Activated CD8-positive, alpha-beta memory T cell treated with anti-CD3 and anti-CD28 coated beads, Interleukin-2, amount 10 ng/mL, durations not matched to agents 7 days and 5 days (primary cell): ENCODE results near the gene CHST8. TPM values are rescaled to one million over a fixed set of nuclear protein-coding genes. Genes with fewer than 3 reads are reported as not detected.

Source experiments
- ATAC-seq: fragments of 150-1000 bp; cut with Tn5 transposase; one replicate; pipeline ENCODE4 v1.10.0; 2021; ENCODE audit warnings: moderate library complexity
- CTCF ChIA-PET: fragments of 350-600 bp; sonication (Branson Sonifier 250); formaldehyde crosslinking; loops from one replicate; lab custom pipeline; 2021; ENCODE audit warnings: antibody characterized with exemption; lab: Charles Lee
- DNase-seq: peaks from one replicate; pipeline ENCODE4 v3.0.0-alpha.2; 2020
- H3K27ac Mint-ChIP-seq: one replicate; pipeline ENCODE4 v1.8.0; 2021; ENCODE audit warnings: mild to moderate bottlenecking, mixed read lengths
- H3K27me3 Mint-ChIP-seq: one replicate; pipeline ENCODE4 v1.8.0; 2021; ENCODE audit warnings: mixed read lengths
- H3K36me3 Mint-ChIP-seq: one replicate; pipeline ENCODE4 v1.8.0; 2021; ENCODE audit warnings: mild to moderate bottlenecking, mixed read lengths
- H3K4me1 Mint-ChIP-seq: one replicate; pipeline ENCODE4 v1.8.0; 2021; ENCODE audit warnings: mixed read lengths
- H3K4me3 Mint-ChIP-seq: one replicate; pipeline ENCODE4 v1.8.0; 2021; ENCODE audit warnings: mild to moderate bottlenecking, moderate library complexity, mixed read lengths
- H3K9me3 Mint-ChIP-seq: one replicate; pipeline ENCODE4 v1.8.0; 2022; ENCODE audit warnings: low read depth, mixed read lengths
- total RNA-seq, 2 experiments: library from RNA; stranded (reverse); gene quantifications; one replicate each; pipeline ENCODE4 v1.2.3, GENCODE V29; 2021

Gene CHST8
- total RNA-seq, 2 experiments from 2014 or later = not detected

DNA sequence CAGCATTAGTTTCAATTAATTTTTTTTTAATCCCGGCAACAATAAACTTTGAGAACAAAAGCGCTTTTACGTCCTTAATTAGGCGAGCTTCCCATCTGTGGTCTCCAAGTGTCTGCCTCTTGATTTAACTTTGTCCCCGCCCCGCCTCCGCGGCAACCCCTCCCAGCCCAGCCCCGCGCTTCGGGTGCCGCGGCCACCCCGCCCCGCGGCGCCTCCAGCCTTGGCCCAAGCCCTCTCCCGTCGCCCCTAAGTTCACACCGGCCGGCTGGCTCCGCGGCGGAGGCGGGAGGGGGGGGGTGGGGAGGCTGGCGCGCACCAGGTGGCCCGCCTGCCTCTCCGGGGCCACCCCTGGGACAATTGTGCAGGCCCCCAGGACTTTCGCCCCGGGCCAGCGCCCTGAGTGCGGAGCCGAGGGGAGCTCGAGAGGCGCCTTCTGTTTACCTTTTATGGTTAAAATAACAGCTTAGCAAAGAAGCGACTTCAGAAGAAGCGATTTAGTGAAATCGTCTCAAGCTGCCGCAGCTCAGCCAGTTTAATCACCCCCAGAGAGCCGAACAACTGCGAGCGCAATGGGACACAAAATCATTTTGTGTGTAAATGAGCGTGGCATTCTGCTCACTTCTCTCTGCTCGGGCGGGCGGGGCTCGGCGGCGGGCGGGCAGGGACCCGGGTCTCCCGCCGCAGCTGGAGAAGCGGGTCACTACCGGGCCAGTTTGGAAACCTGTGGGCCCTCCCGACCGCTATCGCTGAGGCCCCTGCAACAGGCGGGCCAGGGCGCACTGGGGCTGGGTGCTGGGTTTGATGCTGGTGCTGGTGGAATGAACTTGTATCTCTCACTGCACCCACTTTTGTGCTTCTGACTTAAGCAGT lies 176.3 kb downstream of the CHST8 start:
- Mint-ChIP-seq H3K27me3 (peaks cover 36% of the 10 kb centered on the region), H3K9me3 (no peaks in the 10 kb centered on the region), H3K4me3 (peak overlapping the region; percentile 49), H3K27ac (no peak overlapping the region), H3K4me1 (peaks cover 3% of the 10 kb centered on the region), H3K36me3 (no peaks in the 10 kb centered on the region)
- ATAC-seq (no peak), DNase-seq (no peak)
- CTCF ChIA-PET = interaction anchor here (0.8 to 3.7 kb wide), 4 partner anchors 20 to 299 kb away, joined by 3 to 10 read pairs (median 3); no protein-coding TSS in a partner anchor

DNA sequence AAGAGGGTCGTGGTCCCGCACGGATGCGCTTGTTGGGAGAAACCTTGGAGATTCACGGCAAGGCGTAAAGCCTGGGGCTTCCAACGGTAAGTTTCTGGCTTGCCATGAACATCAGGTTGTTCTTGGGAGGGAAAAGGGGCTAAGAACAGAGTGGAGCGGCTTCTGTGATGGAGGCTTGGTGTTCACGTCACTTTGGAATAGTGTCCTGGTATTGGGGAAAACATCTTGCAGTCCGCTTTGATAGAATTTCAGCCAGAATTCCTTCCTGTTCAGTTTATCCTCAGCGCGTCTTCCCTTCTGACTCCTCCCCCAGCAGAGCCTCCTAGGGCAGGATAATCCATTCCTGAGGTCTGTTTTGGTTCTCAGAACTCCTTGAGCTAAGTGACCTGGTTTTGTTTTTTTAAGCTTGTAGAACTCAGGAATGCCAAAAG lies 176.9 kb downstream of the CHST8 start:
- Mint-ChIP-seq H3K27me3 (peaks cover 31% of the 10 kb centered on the region), H3K9me3 (no peaks in the 10 kb centered on the region), H3K4me3 (no peak overlapping the region), H3K4me1 (peaks cover 3% of the 10 kb centered on the region), H3K27ac (no peak overlapping the region), H3K36me3 (no peaks in the 10 kb centered on the region)
- DNase-seq (no peak), ATAC-seq (no peak)
- CTCF ChIA-PET = interaction anchor here (0.9 to 3.7 kb wide), 2 partner anchors 21 kb away, joined by 3 to 10 read pairs; no protein-coding TSS in a partner anchor

DNA sequence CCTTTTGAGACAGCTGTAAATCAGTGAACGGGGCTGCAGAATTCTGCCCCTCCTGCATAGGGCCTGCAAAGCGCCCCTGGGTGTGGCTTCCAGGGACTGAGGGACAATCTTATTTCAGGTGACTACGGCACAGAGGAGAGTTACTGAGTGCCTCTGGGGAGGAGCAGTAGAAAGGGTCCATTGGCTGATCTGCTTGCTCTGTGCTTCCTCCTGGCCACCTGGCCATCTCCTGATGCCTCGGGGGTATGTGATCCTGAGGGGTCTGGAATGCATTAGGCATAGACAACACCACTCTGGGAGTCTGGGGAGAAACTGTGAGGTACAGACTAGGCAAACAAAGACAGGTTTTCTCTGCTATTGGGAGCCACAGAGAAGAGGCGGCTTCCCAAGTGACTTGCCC lies 177.7 kb downstream of the CHST8 start:
- Mint-ChIP-seq H3K27me3 (peaks cover 26% of the 10 kb centered on the region), H3K4me3 (no peak overlapping the region), H3K27ac (no peak overlapping the region), H3K9me3 (no peaks in the 10 kb centered on the region), H3K36me3 (no peaks in the 10 kb centered on the region), H3K4me1 (peaks cover 3% of the 10 kb centered on the region)
- no peak for ATAC-seq
- DNase-seq = no peak
- CTCF ChIA-PET = interaction anchor here (0.5 to 3.7 kb wide), 2 partner anchors 21 to 297 kb away, joined by 3 to 10 read pairs; no protein-coding TSS in a partner anchor

- no peaks in the 10 kb centered on the region for H3K36me3 Mint-ChIP-seq
- H3K27ac Mint-ChIP-seq = no peak overlapping the region
- CTCF ChIA-PET = interaction anchor here (3.7 kb wide), 1 partner anchor 22 kb away, joined by 10 read pairs; no protein-coding TSS in a partner anchor
- H3K4me1 Mint-ChIP-seq = peaks cover 3% of the 10 kb centered on the region
- H3K27me3 Mint-ChIP-seq = peaks cover 19% of the 10 kb centered on the region
- no peak for ATAC-seq
- DNase-seq = no peak
- no peak overlapping the region for H3K4me3 Mint-ChIP-seq
- H3K9me3 Mint-ChIP-seq = no peaks in the 10 kb centered on the region
Observed at GRCh38 chr19:33800012-33800680, 178.4 kb downstream of the CHST8 start.

DNA sequence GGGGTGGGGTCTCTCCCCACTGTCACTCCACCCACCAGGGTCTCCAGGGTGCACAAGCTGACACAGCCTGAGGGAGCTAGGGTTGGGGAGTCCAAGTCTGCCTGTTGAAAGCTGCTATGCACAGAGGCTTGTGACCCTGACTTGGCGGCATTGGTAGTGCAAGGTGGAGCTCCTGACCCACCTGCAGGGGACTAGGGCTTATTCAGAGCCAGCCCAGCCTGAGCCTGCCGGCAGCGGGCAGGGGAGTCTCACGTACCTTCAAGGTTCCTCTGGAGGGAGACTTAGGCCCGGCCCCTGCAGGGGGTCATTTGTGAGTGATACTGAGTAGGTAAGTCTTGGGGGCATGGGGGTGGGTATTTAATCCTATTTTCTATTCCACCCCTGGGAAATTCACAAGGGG lies 179.7 kb downstream of the CHST8 start:
- no peaks in the 10 kb centered on the region for H3K36me3 Mint-ChIP-seq
- CTCF ChIA-PET = interaction anchor here (0.9 kb wide), 1 partner anchor 24 kb away, joined by 3 read pairs; no protein-coding TSS in a partner anchor
- ATAC-seq (no peak), DNase-seq (no peak)
- peaks cover 19% of the 10 kb centered on the region for H3K27me3 Mint-ChIP-seq
- no peak overlapping the region for H3K4me3 Mint-ChIP-seq
- no peaks in the 10 kb centered on the region for H3K9me3 Mint-ChIP-seq
- peaks cover 6% of the 10 kb centered on the region for H3K4me1 Mint-ChIP-seq
- H3K27ac Mint-ChIP-seq = no peak overlapping the region

GRCh38 chr19:33802001-33802400 lies 180.2 kb downstream of the CHST8 start:
- DNase-seq = no peak
- Mint-ChIP-seq H3K4me3 (no peak overlapping the region), H3K36me3 (no peaks in the 10 kb centered on the region), H3K9me3 (no peaks in the 10 kb centered on the region), H3K27me3 (peaks cover 19% of the 10 kb centered on the region), H3K4me1 (peaks cover 7% of the 10 kb centered on the region), H3K27ac (no peak overlapping the region)
- CTCF ChIA-PET = interaction anchor here (0.9 kb wide), 1 partner anchor 24 kb away, joined by 3 read pairs; no protein-coding TSS in a partner anchor
- ATAC-seq = no peak

DNA sequence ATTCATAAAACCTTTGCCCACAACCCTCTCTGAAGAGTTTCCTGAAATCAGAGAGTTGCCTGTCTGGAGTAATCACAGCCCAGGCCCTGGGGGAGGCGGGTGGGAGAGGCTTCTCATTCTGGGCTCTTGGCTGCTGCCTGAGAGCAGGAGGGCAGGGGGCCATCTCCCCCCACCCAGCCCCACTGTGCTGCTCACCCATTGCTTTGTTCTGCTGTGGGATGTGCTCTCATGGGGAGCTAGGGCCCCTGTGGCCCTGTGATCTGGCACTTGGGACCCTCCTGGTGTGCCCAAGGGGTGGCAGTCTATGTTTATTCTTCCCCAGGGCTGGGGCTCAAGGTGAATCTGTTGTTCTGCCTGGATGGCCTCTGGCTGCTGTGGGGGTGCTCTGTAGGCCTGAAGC lies 181.0 kb downstream of the CHST8 start:
- Mint-ChIP-seq H3K27me3 (peaks cover 13% of the 10 kb centered on the region), H3K27ac (no peak overlapping the region), H3K36me3 (no peaks in the 10 kb centered on the region), H3K4me1 (peaks cover 5% of the 10 kb centered on the region), H3K9me3 (no peaks in the 10 kb centered on the region), H3K4me3 (no peak overlapping the region)
- CTCF ChIA-PET = interaction anchor here (1.7 kb wide), 1 partner anchor 25 kb away, joined by 5 read pairs; no protein-coding TSS in a partner anchor
- no peak for ATAC-seq
- DNase-seq = no peak

GRCh38 chr19:33803383-33803782 lies 181.6 kb downstream of the CHST8 start:
- Mint-ChIP-seq H3K4me1 (peaks cover 5% of the 10 kb centered on the region), H3K36me3 (no peaks in the 10 kb centered on the region), H3K9me3 (no peaks in the 10 kb centered on the region), H3K4me3 (no peak overlapping the region), H3K27me3 (peaks cover 12% of the 10 kb centered on the region), H3K27ac (no peak overlapping the region)
- DNase-seq (no peak), ATAC-seq (no peak)
- CTCF ChIA-PET = interaction anchor here (1.7 kb wide), 2 partner anchors 8 to 25 kb away, joined by 5 to 7 read pairs; no protein-coding TSS in a partner anchor

DNA sequence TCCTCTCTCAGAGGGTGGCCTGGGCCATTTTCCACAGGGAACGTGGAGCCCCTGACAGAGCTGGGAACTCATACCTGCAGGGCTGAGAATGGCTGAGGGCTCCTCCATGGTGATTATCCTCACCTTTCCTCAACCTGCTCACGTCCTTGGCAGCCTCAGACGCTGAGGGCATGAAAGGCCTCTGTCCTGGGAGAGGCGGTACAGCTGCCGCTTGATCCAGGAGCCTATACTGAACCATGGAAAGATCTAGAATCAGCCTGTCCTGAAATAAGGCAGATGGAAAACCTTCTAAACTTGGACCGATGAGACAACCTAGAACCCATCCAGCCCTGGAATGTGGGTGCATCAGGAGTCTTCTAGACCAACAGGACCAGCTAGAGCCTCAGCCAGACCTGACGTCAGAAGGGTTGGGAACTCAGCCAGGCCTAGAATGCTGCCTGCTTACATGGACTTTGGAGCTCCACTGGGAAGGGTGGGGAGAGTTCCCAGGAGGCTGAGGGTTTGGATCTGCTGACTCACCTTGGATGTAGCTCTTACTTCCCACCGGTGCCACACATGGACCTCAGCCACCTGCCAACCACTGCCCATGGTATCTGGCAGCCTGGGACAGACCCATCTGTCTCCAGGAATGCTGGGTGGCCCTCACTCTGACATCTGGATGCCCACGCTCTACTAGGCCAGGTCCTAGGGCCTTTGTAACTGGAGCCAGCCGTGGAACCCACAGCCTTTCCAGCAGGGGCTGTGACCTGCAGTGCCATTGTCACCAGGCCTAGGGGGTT lies 182.5 kb downstream of the CHST8 start:
- CTCF ChIA-PET = interaction anchor here (1.7 kb wide), 2 partner anchors 9 to 26 kb away, joined by 5 to 7 read pairs; no protein-coding TSS in a partner anchor
- no peaks in the 10 kb centered on the region for H3K36me3 Mint-ChIP-seq
- peaks cover 4% of the 10 kb centered on the region for H3K27me3 Mint-ChIP-seq
- peaks cover 5% of the 10 kb centered on the region for H3K4me1 Mint-ChIP-seq
- ATAC-seq (no peak), DNase-seq (no peak)
- H3K27ac Mint-ChIP-seq = no peak overlapping the region
- H3K9me3 Mint-ChIP-seq = no peaks in the 10 kb centered on the region
- H3K4me3 Mint-ChIP-seq = no peak overlapping the region

DNA sequence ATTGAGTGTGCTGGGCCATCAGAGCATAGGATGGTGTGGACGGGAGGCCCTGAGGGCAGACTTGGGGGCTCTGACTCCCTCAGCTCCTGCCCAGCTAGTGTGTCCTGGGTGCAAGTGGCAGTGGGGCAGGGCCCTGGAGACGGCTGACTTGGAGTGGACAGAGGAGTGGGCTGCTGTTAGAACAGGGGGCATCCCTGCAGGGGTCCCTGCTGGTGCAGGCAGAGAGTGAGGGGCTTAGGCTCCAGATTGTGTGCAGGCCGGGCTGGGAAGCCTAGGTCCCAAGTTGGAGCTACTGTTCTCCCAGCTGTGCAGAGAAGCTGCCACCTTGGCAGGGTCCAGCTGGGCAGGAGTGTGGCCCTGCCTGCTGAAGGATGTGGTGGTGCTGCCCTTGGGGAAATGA lies 183.6 kb downstream of the CHST8 start:
- Mint-ChIP-seq H3K27ac (no peak overlapping the region), H3K4me3 (no peak overlapping the region), H3K9me3 (no peaks in the 10 kb centered on the region), H3K36me3 (no peaks in the 10 kb centered on the region), H3K27me3 (no peaks in the 10 kb centered on the region), H3K4me1 (peaks cover 5% of the 10 kb centered on the region)
- no peak for ATAC-seq
- CTCF ChIA-PET = interaction anchor here (0.8 to 2.1 kb wide), 2 partner anchors 9 to 27 kb away, joined by 3 to 9 read pairs; no protein-coding TSS in a partner anchor
- no peak for DNase-seq

DNA sequence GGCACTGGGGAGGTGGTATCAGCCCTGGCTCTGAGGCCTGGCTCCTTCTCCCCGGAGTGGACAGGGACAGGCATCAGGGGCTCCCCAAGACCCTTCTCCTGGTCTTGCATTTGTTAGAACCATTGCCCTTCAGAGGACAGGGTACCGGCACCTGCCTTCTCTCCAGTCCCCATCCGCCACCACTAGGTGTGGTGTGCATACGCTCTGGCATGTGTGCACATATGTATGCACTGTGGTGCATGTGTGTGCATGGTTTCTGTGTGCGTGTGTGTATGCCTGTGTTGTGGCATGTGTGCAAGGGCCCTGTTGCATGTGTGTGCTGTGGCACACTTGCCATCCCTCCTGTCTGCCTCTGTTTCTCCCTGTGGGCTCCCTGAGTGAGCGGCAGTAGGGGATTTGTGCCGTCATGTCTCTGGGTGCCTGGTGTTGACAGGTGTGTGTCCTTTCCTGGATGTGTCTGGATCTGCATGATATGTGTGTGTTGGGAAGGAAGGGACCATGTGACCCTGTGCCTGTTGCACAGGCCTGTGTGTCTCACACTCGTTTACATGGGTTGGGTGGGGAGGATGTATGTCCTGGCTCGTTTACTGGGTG lies 184.2 kb downstream of the CHST8 start:
- no peak overlapping the region for H3K4me3 Mint-ChIP-seq
- no peak overlapping the region for H3K27ac Mint-ChIP-seq
- CTCF ChIA-PET = interaction anchor here (0.8 to 2.1 kb wide), 2 partner anchors 10 to 28 kb away, joined by 3 to 9 read pairs; no protein-coding TSS in a partner anchor
- H3K4me1 Mint-ChIP-seq = peaks cover 5% of the 10 kb centered on the region
- H3K36me3 Mint-ChIP-seq = no peaks in the 10 kb centered on the region
- DNase-seq (no peak), ATAC-seq (no peak)
- H3K9me3 Mint-ChIP-seq = no peaks in the 10 kb centered on the region
- no peaks in the 10 kb centered on the region for H3K27me3 Mint-ChIP-seq

- no peak overlapping the region for H3K4me3 Mint-ChIP-seq
- H3K27ac Mint-ChIP-seq = no peak overlapping the region
- no peaks in the 10 kb centered on the region for H3K27me3 Mint-ChIP-seq
- peaks cover 5% of the 10 kb centered on the region for H3K4me1 Mint-ChIP-seq
- ATAC-seq = no peak
- no peaks in the 10 kb centered on the region for H3K9me3 Mint-ChIP-seq
- CTCF ChIA-PET = interaction anchor here (2.1 kb wide), 1 partner anchor 28 kb away, joined by 9 read pairs; no protein-coding TSS in a partner anchor
- H3K36me3 Mint-ChIP-seq = no peaks in the 10 kb centered on the region
- DNase-seq = no peak
Observed at GRCh38 chr19:33806434-33806881, 184.7 kb downstream of the CHST8 start.
